HG03558 (cell line): ENCODE data around the gene ACMSD.
"Not testable (repeated sequence)": the region's sequence is repeated elsewhere in the genome, so short reads cannot be mapped to it uniquely, and the experiment has no call there.

ENCODE experiments used
- ATAC-seq: cut with Tn5 transposase; IDR thresholded peaks from one replicate; pipeline ENCODE4 v1.9.1; 2021; ENCODE audit warnings: moderate number of reproducible peaks; ENCODE audit not compliant: unreplicated experiment; ENCODE audit errors: extremely low read depth

ACMSD gene

DNA sequence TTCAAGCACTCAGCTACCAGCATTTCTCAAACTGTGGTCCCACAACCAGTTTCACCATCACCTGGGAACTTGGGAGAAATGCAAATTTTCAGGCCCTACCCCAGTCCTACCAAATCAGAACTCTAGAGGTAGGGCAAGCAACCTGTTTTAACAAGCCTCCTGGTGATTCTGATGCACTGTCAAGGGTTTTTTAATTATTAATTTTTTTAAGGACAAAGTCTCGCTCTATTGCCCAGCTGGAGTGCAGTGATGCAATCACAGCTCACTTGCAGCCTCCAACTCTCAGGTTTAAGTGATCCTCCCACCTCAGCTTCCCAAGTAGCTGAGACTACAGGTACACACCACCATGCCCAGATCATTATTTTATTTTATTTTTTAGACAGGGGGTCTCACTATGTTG lies 7.8 kb downstream of the ACMSD start:
- ATAC-seq = no peak

DNA sequence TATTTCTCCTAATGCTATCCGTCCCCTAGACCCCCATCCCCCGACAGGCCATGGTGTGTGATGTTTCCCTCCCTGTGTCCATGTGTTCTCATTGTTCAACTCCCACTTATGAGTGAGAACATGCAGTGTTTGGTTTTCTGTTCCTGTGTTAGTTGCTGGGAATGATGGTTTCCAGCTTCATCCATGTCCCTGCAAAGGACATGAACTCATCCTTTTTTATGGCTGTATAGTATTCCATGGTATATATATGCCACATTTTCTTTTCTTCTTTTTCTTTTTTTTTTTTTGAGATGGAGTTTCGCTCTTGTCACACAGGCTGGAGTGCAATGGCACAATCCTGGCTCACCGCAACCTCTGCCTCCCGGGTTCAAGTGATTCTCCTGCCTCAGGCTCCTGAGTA lies 9.2 kb downstream of the ACMSD start:
- not testable (repeated sequence) for ATAC-seq

DNA sequence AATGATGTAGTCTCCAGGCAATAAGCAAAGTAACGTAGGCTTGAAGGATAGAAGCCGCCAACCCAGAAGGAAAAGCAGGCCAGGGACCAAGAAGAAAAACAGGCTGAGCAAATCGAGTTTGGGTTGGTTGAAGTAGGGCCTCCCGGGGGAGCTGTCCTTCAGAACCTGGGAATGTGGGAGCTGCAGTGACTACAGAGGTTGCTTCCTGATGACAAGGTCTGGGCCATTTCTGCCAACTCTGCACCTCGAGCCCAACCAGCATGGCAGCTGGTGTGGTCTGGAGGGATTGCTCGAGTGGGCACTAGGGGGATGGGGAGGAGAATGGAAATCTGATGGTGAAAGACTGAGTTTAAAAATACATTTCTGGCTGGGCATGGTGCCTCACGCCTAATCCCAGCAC lies 14.1 kb downstream of the ACMSD start:
- no peak for ATAC-seq

DNA sequence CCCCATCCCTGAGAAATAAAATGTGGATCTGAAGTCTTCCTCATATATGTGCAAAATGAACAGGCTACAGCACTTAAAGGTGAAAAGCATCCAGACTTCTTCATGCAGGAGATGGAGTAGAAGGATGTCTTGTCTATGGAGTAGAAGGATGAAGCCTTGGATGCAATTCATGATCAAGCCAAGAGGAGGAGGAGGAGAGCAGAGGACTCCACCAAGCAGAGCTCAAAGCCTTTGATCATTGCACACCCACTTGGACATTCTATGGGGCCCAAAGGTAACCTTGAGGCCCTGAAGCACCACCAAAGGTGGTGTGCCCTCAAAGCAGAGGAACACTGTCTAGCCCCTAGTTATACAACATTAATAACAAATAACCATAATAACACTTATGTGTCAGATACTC lies 17.3 kb downstream of the ACMSD start:
- ATAC-seq = no peak

DNA sequence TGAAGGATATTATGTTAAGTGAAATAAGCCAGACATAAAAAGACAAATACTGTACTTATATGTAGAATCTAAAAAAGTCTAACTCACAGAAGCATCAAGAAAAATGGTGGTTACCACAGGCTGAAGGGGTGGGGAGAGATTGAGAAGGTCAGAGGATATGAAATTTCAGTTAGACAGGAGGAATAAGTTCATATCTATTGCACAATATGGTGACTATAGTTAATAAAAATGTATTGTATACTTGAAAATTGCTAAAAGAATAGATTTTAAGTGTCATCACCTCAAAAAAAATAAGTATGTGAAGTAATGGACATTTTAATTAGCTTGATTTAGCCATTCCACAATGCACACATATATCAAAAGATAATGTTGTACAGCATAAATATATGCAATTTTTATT lies 19.8 kb downstream of the ACMSD start:
- no peak for ATAC-seq

DNA sequence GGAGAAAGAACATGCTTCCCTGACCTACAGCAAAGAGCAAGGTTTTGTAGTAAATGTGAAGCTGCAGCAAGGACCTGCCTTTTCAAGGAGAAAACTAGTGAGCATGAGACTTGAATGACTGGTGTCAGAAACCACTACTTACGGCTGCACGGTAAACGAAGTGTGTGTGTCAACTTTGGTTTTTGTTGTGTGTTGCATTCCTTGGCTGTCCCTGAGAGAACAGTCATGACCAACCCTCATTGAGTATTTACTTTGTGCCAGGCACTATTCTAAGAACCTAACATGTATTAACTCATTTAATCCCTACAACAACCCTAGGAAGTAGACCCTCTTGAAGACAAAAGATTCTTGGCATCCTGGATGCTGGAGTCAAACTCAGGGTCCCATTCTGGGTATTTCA lies 22.8 kb downstream of the ACMSD start:
- no peak for ATAC-seq

DNA sequence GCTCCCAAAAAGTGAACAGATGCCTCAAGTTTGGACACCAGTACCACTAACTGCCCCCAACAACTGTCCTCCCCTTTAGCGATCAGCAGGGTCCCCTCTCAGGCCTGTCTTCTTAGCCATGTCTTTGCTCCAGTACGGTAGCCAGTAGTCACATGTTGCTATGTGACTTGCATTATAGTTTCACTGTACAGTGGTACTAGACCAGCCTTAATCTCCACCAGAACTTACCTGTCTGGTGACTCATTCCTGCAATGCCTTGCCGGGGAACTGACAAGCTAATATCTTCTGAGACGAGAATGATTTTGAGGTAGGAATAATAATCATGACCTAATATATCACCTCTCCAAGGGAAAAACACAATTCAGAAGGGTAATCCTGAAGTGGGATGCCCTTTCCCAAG lies 23.7 kb downstream of the ACMSD start:
- ATAC-seq = no peak

DNA sequence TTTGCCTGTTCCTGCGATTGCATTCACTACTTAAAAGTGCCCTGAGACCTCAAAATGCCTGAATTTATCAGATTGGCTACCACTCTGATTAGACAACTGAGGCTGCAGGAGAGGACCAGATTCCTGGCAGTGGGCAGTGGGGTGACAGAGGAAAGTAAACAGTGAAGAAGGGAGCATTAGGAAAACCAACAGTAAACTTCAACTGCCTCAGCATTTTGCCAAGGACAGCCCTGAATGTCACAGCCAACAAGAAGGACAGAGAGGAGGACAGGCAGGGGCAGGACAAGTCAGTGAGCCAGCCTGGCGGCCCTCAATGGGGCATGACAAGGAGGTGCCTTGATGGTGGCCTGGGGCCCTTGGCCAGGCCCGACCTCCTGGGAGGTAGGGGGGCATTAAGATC lies 24.3 kb downstream of the ACMSD start:
- no peak for ATAC-seq

DNA sequence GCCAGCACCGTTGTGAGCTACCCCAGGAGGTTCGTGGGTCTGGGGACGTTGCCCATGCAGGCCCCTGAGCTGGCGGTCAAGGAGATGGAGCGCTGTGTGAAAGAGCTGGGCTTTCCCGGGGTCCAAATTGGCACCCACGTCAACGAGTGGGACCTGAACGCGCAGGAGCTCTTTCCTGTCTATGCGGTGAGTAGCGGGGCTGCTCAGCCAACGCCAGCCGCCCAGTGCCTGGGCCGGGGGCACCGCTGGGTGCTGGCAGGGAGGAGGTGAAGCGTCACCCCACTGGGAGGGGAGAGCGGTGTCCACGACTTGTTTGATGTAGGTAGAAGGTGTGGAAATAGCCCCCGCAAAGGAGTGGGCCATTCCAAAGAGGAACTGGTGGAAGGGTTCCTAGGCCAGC lies 25.0 kb downstream of the ACMSD start:
- no peak for ATAC-seq

DNA sequence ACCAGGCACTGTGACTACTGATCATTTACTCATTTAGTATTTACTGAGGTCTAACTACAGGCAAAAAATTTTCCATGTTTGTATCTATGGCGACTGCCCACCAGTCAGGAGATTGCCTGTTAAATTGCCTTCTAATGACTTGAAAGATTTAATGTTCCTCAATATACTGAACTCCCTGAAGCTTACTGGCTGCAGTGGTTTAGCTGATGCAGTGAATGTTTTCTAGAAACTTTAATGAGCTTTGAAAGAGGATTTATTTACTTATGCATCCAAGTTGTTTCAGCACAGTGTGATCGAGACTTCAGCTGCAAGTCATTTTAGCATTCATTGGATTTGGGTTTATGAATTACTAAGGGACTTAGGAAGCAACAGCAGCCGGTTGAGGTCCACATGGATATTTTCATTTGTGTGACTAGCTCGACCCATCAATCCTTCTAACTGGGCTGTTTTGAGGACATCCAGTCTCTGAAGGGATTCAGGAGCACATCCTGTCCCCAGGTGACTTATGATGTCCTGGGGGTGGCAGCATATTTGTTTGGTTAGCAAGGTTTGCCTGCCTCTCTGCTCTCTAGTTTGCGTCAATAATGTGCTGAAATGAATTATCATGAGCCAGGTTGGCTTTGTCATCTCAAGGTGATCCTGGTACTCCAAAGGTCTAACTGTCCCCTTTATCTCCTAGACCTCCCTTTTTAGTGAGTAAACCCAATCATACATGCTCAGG lies 26.8 kb downstream of the ACMSD start:
- ATAC-seq = no peak

DNA sequence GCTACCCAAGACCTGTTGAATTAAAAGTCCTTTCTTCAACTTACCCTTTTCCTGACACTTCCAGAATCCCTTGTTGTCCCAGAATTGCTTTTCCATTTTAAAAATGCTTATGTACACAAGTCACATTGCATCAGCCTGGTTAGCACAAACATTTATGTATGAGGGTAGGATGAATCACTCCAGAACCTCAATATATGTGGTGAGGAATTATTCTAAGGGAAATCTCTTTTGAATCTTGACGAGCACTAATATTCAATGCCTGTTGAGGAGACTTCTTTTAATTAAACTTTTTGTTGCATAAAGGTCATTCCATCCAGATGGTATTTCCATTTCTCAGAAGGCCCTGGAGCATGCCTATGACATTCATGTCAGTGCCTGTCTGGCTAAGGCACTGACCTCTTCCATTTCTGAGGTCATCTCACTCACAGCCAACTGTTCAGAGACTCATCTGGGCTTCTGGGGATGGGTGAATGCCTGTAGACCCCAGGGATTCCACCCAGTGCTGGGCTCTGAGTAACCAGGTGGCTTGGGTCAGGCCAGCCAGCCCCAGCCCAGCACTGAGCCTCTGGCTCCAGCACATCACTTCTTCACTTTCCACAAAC lies 28.2 kb downstream of the ACMSD start:
- ATAC-seq = no peak

DNA sequence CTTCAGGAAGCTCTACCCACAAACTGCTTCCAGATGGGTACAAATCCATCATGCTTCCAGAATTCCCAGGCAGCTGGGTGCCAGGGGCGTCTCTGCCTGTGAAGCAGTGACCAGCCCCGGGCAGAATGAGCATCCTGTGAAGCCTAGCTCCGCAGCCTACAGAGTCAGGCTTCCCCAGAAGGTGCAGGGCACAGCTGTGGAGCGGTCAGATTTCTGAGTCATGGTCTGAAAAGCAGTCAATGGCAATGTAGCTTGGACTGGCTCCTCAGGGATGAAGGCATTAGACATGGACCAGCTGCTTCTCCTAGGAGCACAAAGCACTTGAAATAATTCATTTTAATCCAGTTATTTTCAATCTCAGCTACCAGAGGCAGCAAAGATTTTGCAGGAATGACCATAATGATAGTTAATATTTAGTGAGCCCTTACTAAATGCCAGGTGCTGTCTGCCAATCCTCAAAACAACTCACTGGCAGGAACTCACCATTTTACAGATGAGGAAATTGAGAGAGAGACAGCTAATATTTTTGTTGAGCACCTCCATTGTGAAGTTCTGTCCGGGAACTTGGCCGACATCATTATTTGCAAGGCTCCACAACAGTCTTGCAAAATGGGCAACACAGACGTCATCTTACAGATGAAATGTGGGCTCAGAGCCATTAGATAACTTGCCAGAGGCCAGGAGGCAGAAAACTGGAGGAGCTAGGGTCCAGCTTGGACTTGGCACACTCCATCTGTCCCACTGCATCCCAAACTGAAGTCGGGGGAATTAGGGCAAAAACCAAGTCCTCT lies 31.7 kb downstream of the ACMSD start:
- no peak for ATAC-seq

DNA sequence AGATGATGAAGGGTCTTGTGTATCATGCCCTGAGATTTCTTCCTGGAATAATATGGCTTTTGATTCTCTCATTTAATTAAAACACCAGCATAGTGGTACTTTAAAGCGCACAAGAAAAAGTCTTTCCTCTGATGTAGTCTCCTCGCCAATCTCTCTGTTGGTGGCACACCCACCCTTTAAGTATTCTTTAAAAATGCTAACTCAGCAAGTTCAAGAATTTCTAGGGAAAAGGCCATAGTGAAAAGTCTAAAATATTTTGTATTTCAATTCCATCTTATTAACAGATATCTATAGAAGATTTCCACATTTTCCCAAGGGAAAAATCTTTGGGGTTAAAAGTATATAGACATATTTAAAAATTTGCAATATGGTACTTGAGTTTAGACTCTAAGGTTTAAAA lies 34.7 kb downstream of the ACMSD start:
- no peak for ATAC-seq

DNA sequence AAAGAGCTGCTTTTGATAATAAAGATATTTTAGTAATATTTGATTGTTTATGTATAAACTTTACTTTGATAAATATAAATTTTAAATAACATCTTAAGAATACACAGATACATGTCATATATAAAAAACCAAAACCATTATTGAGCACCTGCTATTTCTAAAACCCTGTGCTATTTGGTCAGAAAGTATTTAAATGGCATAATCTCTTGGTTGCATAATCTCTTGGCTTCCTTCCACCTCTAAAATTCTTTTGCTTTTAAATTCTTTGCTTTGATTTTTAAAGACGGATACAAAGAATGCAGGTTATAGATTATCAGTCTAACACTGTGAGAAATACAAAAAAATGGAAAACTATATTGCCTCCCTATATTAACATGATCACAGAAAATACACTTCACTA lies 36.9 kb downstream of the ACMSD start:
- ATAC-seq = no peak

DNA sequence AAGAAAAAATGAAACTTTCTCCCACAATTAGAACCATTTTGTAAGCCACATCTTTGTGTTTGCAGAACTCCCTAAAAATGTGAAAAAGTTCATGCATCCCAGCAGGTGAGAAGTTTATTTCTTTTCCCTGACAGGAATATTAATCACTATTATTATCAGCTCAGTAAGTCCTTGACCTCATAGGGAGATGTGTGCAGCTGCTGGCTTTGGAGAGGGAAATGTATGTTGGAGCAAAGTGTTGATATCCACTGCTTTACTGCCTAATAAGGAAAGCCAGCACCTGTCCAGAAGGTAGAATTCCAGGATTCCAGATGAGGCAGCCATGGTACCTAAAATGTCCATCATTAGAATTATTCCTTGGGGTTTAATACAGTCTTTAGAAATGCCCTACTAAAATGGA lies 44.4 kb downstream of the ACMSD start:
- ATAC-seq = no peak

DNA sequence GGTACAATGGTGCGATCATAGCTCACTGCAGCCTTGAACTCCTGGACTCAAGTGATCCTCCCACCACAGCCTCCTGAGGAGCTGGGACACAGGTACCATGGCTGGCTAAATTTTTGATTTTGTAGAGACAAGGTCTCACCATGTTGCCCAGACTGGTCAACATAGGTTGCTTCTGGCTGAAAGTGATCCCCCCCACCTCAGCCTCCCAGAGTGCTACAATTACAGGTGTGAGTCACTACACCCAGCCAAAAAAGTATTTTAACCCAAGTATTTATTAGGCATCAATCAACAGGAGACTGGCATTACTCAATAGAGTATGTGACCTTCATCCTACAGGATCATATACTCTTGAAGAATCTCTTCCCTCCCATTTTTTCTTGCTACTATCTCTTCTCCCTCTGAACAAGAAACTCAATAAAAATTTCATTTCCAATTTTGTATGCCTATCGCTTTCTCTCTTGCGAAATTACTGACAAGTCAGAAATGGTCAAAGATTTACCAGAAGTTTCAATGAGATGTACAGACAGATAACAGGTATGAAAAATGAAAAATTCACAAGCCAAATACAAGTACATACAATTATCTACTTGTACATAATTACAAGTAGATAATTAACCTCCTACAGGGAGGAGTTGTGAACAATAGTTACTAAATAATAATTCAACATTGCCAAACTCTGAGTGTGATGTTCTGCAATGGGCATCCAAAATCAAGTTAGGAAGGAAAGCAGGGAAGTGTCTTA lies 45.3 kb downstream of the ACMSD start:
- no peak for ATAC-seq

DNA sequence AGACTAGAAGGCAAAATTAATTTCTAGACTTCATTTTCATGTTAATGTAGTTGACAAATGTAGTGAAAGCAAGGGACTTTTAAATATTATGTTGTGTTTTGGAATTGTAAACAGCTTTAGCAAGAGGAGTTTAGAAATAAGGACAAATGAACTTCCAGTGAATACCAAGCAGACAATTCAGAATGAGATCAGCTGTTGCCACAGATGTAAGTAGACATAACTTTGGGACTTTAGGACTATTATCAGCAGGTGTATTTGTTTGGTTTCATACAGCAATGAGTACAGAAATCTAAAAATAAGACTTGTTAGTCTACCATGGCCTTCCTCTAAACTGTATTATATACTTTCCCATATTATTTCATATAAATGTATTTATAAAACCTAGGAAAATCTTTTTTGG lies 46.0 kb downstream of the ACMSD start:
- ATAC-seq = no peak

DNA sequence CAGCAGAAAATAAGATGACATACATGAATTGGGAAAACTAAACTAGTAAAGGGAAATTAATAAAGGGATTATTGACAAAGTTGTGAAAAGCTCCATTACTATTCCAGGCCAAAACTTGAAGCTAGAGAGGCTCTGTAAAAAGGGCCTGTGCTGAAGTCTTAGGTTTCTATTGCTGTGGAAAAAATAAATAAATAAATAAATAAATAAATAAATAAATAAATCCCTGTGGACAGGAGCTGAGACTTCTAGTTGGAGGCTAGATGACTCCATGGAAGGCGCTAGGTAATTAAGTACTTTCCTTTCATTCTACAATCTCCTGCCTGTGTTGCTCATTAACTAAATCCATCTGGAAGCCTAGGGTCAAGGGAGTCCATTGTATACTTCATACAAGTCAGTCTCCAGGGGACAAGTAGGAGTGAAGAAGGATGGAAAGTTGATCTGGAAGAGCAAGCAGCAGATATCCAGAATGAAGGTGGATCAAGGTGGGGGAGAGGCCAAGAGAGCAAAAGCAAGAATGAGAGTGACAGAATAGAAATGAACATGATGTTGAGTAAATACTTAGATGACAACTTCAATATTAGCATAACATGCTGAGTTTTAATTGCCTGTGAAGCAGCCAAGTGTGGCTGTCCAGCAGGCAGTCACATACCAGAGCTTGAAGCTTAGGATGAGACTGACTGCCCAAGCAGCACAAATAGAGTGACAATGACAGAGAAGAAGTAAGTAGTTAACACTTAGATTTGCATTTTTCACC lies 54.0 kb downstream of the ACMSD start:
- no peak for ATAC-seq

DNA sequence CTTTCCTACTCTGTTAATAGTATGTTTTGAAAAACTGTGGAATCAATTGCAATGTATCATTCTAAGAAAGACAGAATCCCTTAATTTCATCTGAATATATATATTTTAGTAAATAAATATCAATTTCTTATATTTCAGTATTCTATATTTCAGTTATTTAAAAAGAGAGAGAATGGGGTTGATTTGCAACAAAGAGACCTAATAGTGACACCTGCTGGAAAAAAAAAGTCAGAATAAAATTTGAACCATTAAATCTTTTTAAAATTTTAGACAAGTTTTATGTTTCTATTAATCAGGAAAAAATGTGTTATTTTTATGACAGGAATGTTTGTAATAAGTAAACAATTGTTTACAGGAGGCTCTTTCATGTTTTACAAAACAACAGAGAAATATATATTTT lies 59.5 kb downstream of the ACMSD start:
- ATAC-seq = no peak

DNA sequence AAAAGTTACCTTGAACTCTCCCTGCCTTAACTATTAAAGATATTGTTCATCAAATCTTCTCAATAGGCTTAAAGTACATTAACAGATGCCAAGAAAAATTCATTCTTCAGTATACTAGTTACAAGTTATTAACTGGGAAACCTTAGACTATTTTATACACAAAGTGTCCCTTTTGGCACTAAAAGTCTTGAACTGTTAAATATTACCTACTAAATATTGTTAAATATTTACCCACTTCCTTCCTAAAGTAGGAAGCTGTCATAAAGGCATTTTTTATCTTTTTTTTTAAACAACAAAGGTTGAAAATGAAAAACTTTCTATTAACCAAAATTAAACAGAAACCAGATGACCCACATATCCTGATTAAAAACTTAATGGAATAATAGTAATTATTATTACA lies 60.8 kb downstream of the ACMSD start:
- no peak for ATAC-seq
